DMS53 treated with DMSO at 0.1 percent for 48 hours (cell line): Measurements from ENCODE around the gene XAGE1B.
"Not testable (repeated sequence)": the region's sequence is repeated elsewhere in the genome, so short reads cannot be mapped to it uniquely, and the experiment has no call there.

Experiments
- DNase-seq: peaks from one replicate; lab custom pipeline; 2025; ENCODE audit not compliant: unreplicated experiment; lab: John Stamatoyannopoulos, UW

Gene XAGE1B, protein sequence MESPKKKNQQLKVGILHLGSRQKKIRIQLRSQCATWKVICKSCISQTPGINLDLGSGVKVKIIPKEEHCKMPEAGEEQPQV

DNA sequence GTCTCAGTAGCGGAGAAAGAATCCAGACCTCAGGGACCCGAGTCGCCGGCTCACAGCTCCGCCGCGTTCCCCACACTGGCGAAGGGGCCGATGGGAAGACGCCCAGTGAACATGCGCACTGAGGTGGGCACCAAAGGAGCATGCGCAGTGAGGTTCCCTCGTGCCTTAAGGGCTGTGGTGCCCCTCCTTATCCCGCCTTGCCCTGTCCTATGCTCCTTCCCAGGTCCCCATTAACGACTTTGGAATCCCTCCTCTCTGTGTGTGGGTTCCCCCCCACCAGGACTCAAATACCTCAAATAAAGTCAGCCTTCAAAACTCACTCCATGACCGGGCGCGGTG, at the start of gene XAGE1B:
Gene XAGE1B (minus strand): TSS at position 77 of the 339 bp plus-strand sequence. CDS start 1,536 bp downstream, outside the sequence.
- DNase-seq = not testable (repeated sequence)

- DNase-seq = no peak
Measured at GRCh38 chrX:52563105-52563504, 46.2 kb upstream of the XAGE1B start.

GRCh38 chrX:52558140-52558539, 41.3 kb upstream of the XAGE1B start:
- DNase-seq = no peak

DNA sequence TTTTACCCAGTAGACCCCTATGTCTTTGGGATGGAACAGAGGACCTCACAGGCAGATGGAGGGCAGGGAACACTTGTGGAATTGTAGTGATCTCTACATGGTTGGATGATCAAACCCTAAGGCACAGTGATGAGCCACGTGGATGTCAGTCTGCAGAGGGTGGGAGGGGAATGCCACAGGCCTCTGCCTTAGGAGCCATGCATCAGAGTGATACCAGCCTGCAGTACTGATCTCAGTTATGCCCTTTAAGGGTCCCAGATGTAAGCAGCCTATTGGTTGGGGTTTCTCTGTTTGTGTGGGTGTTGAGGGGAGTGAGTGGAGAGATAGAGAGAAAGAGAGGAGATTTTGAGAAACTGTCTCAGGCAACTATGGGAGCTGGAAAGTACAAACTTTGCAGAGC, 39.9 kb upstream of the XAGE1B start:
- no peak for DNase-seq

GRCh38 chrX:52553995-52554642, 37.3 kb upstream of the XAGE1B start:
- DNase-seq = no peak

DNA sequence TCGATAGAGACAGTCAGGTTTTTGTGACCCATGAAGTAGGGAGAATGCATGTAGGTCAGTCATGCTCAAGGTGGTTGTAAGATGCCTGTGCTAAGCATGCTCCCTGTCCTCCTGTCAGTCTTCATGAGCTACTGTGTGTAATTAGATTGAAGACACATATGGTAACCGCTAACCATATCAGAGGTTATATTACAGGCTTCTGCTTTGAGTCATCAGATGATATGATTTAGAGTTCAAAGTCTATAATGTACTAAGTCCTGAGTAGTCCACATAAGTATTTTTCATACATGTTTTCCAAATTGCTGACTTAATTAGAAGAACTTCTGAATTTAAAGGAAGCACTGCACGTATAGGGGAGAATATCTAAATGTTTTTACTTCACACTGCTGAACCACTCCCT, 31.9 kb upstream of the XAGE1B start:
- DNase-seq = not testable (repeated sequence)

DNA sequence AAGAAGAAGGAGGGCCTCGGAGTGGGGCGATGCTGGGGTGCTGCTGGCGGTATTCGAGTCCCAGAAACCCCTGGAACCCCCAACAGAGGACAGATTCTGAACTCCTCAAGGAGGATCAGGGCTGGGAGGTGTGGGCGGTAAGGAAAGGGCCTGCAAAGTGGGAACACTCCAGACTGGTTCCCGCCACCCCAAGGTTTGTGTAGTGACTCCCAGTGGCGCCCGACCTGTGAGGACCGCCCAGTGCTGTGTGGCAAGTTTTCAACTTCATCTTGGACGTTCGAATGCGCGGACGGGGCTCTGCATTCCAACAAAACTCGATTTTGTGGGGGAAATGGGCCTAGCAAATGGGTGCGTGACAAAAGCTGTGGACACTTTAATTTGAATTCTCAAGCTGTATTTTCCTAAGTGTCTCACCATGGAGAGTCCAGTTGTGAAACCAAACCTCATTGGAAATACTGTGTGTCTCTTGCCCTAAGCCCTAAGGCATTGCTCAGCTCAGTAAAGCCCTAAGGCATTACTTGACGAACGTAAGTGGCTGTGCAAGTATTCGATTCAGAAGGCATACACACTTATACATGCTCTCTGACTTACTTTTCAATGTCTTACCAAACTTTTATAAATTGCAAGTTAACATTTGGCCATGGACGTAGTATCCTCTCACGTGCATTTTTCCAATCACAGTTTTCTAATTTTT, 27.4 kb upstream of the XAGE1B start:
- no peak for DNase-seq

- DNase-seq = no peak
Measured at GRCh38 chrX:52542311-52542710, 25.4 kb upstream of the XAGE1B start.

DNA sequence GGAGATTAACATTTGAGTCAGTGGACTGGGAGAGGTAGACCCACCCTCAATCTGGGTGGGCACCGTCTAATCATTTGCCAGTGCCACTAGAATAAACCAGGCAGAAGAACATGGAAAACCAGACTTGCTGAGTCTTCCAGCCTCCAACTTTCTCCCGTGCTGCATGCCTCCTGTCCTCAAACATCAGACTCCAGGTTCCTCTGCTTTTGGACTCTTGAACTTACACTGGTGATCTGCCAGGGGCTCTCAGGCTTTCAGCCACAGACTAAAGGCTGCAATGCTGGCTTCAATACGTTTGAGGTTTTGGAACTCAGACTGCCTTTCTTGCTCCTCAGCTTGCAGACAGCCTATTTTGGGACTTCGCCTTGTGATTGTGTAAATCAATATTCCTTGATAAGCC, 24.2 kb upstream of the XAGE1B start:
- not testable (repeated sequence) for DNase-seq

DNA sequence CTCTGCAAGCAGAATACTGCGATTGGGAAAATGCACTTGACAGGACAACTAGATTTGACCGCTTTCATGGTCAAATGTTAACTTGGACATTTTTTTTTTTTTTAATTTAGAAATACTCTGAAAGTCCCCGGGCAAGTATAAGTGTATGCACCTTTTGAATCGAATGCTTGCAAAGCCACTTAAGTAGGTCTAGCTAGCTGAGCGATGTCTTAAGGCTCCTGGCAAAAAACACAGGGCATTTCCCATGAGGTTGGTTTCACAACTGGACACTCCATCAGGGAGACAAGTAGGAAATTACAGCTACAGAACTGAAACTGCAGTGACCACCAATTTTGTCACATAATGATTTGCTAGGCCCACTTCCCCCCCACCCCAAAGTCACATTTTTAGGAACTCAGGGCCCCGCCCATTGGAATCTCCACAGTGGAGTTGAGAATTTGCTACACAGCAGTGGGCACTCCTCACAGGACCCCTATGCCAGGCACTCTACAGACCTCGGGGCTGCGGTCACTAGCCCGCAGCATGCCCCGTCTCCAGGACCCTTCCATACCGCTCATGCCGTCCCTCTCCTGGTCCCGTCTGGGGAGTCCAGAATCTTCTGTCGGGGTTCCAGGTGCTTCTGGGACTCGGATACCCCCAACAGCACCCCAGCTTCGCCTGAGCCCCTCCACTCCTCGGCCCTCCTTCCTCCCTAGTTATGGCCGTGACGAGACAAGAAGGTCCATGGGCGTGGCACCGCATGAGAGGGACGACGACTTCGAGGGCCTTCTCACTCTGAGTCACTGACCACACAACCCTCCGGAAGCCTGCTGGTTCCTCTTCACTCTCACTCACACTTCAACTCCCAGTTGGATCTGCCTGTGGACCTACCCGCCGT, 515 bp downstream of the XAGE1B start:
- DNase-seq = not testable (repeated sequence)

- DNase-seq = not testable (repeated sequence)
Measured at GRCh38 chrX:52511126-52511525, 5.7 kb downstream of the XAGE1B start.

DNA sequence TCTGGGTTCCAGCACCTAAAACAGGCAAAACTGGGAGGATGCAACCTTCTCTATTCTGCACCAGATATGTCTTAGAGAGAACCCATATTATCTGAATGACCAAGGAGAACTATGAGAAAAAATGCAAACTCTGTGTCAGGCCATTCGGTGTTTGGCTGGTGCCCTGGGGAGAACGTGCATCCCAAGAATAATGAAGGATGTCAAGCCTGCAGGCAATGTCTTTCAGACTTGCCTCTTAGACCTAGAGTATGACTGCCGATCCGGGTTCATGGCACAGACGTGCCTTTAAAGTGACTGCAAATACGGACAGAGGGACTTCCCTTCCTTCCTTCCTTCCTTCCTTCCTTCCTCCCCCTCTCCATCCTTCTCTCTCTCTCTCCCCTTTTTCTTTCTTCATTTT, 6.9 kb downstream of the XAGE1B start:
- no peak for DNase-seq

- no peak for DNase-seq
Measured at GRCh38 chrX:52507331-52507730, 9.5 kb downstream of the XAGE1B start.

DNA sequence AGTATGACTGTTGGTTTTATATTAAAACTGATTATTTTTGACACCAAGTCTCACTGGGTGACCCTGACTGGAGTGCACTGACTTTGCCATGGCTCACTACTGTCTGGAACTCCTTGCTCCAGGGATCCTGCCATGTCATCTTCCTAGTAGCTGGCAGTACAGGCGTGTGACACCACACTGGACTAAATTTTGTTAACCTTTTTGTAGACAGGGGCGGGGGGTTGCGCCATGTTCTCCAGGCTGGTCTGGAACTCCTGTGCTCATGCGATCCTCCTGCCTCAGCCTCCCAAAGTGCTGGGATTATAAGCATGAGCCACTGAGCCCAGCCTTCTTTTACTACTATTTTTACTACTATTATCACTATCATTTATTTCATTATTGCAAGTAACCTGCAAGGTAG, 12.3 kb downstream of the XAGE1B start:
- no peak for DNase-seq

- not testable (repeated sequence) for DNase-seq
Measured at GRCh38 chrX:52501362-52501761, 15.5 kb downstream of the XAGE1B start.

- DNase-seq = not testable (repeated sequence)
Measured at GRCh38 chrX:52496419-52496772, 20.5 kb downstream of the XAGE1B start.

- DNase-seq = not testable (repeated sequence)
Measured at GRCh38 chrX:52495545-52496418, 21.1 kb downstream of the XAGE1B start, which contains the start of gene XAGE1A. Gene XAGE1A (plus strand): TSS chrX:52495808. CDS start chrX:52497362, 1,554 bp downstream.

GRCh38 chrX:52471301-52471700, 45.6 kb downstream of the XAGE1B start:
- DNase-seq = not testable (repeated sequence)
